ENCODE data around the gene RAB5B. TPM values are rescaled to one million over a fixed set of nuclear protein-coding genes. Genes with fewer than 3 reads are reported as not detected.
"Not testable (repeated sequence)": the region's sequence is repeated elsewhere in the genome, so short reads cannot be mapped to it uniquely, and the experiment has no call there.

Gene RAB5B
- total and polyA plus RNA-seq, 7 donors = 36.8 to 107 (median 92.8) TPM

- ATAC-seq (no peak), DNase-seq (no peak)
- no peak for TF ChIP-seq CTCF (IDR thresholded peaks at IDR 0.05)
- no peak overlapping the region for H3K27ac ChIP-seq
- WGBS, 3 donors = 66 to 80% (median 77%) methylated on average over 8 of the region's 8 CpGs
- H3K9me3 ChIP-seq = no peaks in the 10 kb centered on the region
- no peak overlapping the region for H3K4me3 ChIP-seq
- peaks cover 13 to 51% of the 10 kb centered on the region in 2 donors for H3K36me3 ChIP-seq (ENCODE audit: insufficient read depth in 1 of 2, low read depth in 1 of 2)
- intact Hi-C loops (cut with DNase I) = loop anchor here in 1 of 2 donors (5.0 to 10.0 kb wide), 2 partner anchors 42 to 109 kb away; partner anchors contain the start of gene PA2G4
- H3K27me3 ChIP-seq (ENCODE audit: insufficient read depth in 3 of 3, low read length in 2 of 3) = no peaks in the 10 kb centered on the region
- H3K4me1 ChIP-seq = peaks cover 13% of the 10 kb centered on the region
Observed at GRCh38 chr12:55995366-55995765, 21.5 kb downstream of the RAB5B start.

GRCh38 chr12:55996201-55996714 lies 22.4 kb downstream of the RAB5B start:
- H3K27me3 ChIP-seq (ENCODE audit: insufficient read depth in 3 of 3, low read length in 2 of 3) = no peaks in the 10 kb centered on the region
- H3K4me3 ChIP-seq = peak overlapping the region; percentile 68
- ATAC-seq (peak; percentile 43 to 75 (median 56)), DNase-seq (peak; percentile 46 to 65)
- peaks cover 17% of the 10 kb centered on the region for H3K4me1 ChIP-seq
- H3K27ac ChIP-seq = peak overlapping the region; percentile 84
- peaks cover 9 to 42% of the 10 kb centered on the region in 2 donors for H3K36me3 ChIP-seq (ENCODE audit: insufficient read depth in 1 of 2, low read depth in 1 of 2)
- no peaks in the 10 kb centered on the region for H3K9me3 ChIP-seq
- TF ChIP-seq CTCF (IDR thresholded peaks at IDR 0.05) = peak; percentile 79
- intact Hi-C loops (cut with DNase I) = loop anchor here (2.0 to 10.0 kb wide), 3 partner anchors 41 to 109 kb away; partner anchors contain the start of genes PA2G4 (in 1 of the 2) and RPS26 (in 1 of the 2)
- WGBS, 3 donors = 21 to 27% (median 21%) methylated on average over 14 of the region's 14 CpGs

- Histone ChIP-seq H3K27ac (peak within 1 kb of the TSS; percentile 84), H3K4me3 (peak within 1 kb of the TSS; percentile 68), H3K36me3 (ENCODE audit: insufficient read depth in 1 of 2, low read depth in 1 of 2) (peaks cover 7 to 38% of the 10 kb centered on the region in 2 donors), H3K4me1 (peaks cover 17% of the 10 kb centered on the region), H3K27me3 (ENCODE audit: insufficient read depth in 3 of 3, low read length in 2 of 3) (no peaks in the 10 kb centered on the region), H3K9me3 (no peaks in the 10 kb centered on the region)
- ATAC-seq (peak; percentile 98 to 99 (median 98)), DNase-seq (peak; percentile 96 to 98)
- intact Hi-C loops (cut with DNase I) = loop anchor here (2.0 to 10.0 kb wide), 3 partner anchors 40 to 108 kb away; partner anchors contain the start of genes PA2G4 (in 1 of the 2) and RPS26 (in 1 of the 2)
- 0 to 1% (median 1%) methylated on average over 27 of the region's 27 CpGs for WGBS, 3 donors
- no peak for TF ChIP-seq CTCF (IDR thresholded peaks at IDR 0.05)
Observed at GRCh38 chr12:55996715-55997534, 23.0 kb downstream of the RAB5B start, which contains the start of gene SUOX. SUOX (plus strand) TSS chr12:55997276; CDS start chr12:56002222, 4,946 bp downstream.

- TF ChIP-seq CTCF (IDR thresholded peaks at IDR 0.05) = no peak
- peaks cover 17% of the 10 kb centered on the region for H3K4me1 ChIP-seq
- H3K4me3 ChIP-seq = peak overlapping the region; percentile 68
- H3K27me3 ChIP-seq (ENCODE audit: insufficient read depth in 3 of 3, low read length in 2 of 3) = no peaks in the 10 kb centered on the region
- intact Hi-C loops (cut with DNase I) = loop anchor here (2.0 to 10.0 kb wide), 3 partner anchors 40 to 107 kb away; partner anchors contain the start of genes PA2G4 (in 1 of the 2) and RPS26 (in 1 of the 2)
- ATAC-seq = peak in 1 of 4 donors; percentile 6
- DNase-seq = no peak
- peaks cover 6 to 38% of the 10 kb centered on the region in 2 donors for H3K36me3 ChIP-seq (ENCODE audit: insufficient read depth in 1 of 2, low read depth in 1 of 2)
- 0 to 4% (median 2%) methylated on average over 5 of the region's 5 CpGs for WGBS, 3 donors
- no peaks in the 10 kb centered on the region for H3K9me3 ChIP-seq
- peak overlapping the region; percentile 84 for H3K27ac ChIP-seq
Observed at GRCh38 chr12:55997535-55997859, 23.6 kb downstream of the RAB5B start.

- H3K4me3 ChIP-seq; DNase-seq; H3K27ac ChIP-seq; ATAC-seq; H3K9me3 ChIP-seq; H3K27me3 ChIP-seq (ENCODE audit: insufficient read depth in 3 of 3, low read length in 2 of 3): not testable (repeated sequence)
- WGBS, 3 donors = 56 to 84% (median 83%) methylated on average over 2 to 6 of the region's 6 CpGs
- intact Hi-C loops (cut with DNase I) = loop anchor here in 1 of 2 donors (5.0 to 10.0 kb wide), 2 partner anchors 38 to 105 kb away; partner anchors contain the start of gene PA2G4
- peaks cover 0 to 34% of the 10 kb centered on the region in 2 donors for H3K36me3 ChIP-seq (ENCODE audit: insufficient read depth in 1 of 2, low read depth in 1 of 2)
- peaks cover 17% of the 10 kb centered on the region for H3K4me1 ChIP-seq
Observed at GRCh38 chr12:55999522-55999921, 25.6 kb downstream of the RAB5B start.

- Histone ChIP-seq H3K36me3 (ENCODE audit: insufficient read depth in 1 of 2, low read depth in 1 of 2) (peaks cover 0 to 32% of the 10 kb centered on the region in 2 donors), H3K4me1 (peaks cover 17% of the 10 kb centered on the region), H3K27ac (peak overlapping the region; percentile 78), H3K4me3 (peak overlapping the region; percentile 50)
- not testable (repeated sequence) for H3K9me3 ChIP-seq; H3K27me3 ChIP-seq (ENCODE audit: insufficient read depth in 3 of 3, low read length in 2 of 3); ATAC-seq; DNase-seq
- 78 to 89% (median 86%) methylated on average over 26 to 33 of the region's 33 CpGs for WGBS, 3 donors
- intact Hi-C loops (cut with DNase I) = loop anchor here (5.0 to 10.0 kb wide), 2 partner anchors 37 to 105 kb away; partner anchors contain the start of gene PA2G4 (in 2 of the 2)
Observed at GRCh38 chr12:55999999-56000540, 26.2 kb downstream of the RAB5B start.
